ENCODE data around the gene ZNF574.

The ZNF574 gene

DNA sequence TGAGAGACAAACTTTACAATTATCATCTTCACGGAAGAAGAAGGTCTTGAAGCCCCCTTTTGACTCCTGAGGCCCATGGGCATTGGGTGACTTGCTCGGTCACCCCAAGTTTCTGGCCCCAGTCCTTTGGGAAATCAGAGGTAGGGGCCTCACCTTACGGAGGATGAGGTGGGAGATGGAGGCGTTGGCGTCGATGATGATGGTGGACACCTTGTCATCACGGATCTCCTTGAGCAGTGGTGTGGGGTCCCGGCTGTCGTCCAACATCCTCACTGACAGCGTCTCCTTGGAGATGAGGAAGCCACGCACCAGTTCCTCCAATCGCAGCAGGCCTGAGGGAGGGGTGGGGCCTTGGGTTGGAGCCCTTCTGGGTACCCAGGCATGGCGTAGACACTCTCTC is 16.8 kb upstream of the ZNF574 start:
- DNase-seq, result no peak

DNA sequence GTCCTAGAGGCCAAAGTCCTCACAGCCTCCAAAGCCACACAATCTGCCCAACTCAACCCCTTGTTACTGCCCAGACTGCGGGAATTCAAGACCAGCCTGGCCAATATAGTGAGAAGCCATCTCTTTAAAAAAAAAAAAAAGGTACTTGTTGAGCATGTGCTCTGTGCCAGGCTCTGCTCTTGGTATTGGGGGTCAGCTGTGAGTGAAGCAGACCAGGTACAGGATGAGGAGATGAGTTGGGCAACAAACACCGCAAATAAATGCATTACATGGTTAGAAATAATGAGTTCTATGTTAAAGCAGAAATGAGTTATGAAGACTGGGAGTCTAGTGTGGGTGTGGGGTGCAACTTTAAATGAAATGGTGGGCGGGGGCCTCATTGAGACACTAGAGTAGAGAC is 15.8 kb upstream of the ZNF574 start:
- no peak for DNase-seq

DNA sequence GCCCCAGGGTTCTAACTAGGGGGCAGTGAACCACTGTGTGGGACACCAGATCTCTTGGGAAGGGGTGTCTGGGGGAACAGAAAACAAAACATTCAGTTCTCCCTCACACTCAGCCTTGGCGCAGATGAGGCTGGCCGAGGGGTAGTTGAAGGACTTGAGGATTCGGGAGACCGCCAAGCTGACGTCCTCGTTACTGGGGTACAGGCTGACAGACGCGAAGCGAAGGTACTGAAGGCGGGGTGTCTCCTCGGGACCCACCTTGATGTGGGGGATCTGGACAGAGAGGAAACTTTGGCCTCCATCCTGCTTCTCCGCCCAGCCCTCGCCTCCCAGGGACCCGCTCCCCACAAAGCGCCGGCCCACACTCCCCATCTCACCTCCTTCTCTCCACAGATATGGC is 13.6 kb upstream of the ZNF574 start:
- no peak for DNase-seq

- DNase-seq, result no peak
Measured at GRCh38 chr19:42064432-42064831, 11.5 kb upstream of the ZNF574 start.

- DNase-seq, result no peak
Measured at GRCh38 chr19:42065051-42065450, 10.9 kb upstream of the ZNF574 start.

DNA sequence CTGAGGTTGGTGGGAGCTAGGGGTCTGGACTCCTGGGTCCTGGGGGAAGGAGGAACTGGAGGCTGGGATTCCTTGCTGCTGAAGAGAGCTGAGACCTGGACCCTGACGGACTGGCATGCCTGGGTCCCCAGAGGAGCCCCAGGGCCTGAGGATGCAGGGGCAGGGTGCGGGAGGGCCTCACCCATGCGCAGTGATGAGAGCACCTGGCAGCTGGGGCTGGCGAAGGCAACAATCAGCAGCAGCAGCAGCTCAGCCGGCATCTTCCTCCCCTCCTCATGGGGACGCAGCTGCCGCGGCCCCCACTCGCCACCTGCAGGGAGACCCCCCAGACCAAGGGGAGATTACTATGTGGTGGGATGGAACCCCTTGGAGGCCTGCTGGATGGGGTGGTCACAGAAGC is 10.5 kb upstream of the ZNF574 start:
- DNase-seq, result no peak

DNA sequence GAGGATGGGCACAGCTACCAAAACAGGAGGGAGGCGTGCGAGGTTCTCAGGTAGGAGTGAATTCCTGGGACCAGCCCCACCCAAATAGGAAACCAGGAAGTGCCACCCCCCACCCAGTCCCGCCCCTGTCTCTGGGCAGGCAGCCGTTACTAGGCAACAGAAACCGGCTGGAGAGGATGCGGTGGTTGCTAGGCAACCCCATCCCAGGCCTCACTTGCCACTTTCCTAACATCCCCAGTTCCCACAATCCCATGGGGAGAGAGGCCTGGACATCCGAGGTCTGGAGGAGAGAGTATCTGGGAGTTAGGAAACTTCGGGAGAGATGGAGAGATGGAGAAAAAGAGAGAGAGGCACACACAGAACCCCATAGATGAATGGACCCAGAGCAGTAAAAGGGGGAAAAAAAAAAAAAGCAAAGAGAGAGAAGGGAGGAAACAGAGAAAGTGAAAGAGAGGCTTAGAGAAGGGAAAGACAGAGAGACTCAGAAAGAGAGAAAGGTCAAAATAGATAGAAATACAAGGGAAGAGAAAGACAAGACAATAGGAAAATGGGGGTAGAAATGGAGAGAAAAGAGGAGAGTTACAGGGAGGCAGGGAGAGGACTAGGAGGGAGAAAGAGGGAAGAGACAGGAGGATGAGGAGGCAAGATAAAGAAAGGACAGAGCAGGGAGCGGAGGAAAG is 9.8 kb upstream of the ZNF574 start:
- peak in 1 of 5 donors; percentile 30 for DNase-seq

DNA sequence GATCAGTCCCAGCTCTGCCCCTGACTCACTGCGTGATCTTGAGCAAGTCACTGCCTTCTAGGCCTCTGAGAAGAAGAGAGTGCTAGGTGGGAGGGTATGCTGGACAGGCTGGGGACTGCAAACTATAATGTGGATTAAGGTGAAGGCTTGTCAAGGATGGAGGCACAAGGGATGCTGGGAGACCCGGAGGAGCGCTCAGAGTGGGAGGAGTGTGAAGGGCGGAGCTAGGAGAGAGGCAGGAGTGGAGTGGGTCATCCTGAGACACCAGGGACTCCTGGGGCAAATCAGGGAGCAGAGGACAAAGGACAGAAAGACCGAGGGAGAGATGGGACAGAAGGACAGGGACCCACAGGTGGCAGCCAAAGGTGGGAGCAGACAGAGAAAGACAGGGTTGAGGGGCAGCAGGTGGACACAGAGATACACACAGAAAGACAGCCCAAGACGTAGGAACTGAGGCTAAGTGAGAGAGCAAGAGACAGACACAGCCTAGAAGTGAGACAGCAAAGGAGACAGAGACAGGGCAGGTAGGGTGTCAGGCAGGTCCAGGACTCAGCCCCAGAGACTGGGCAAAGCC is 8.6 kb upstream of the ZNF574 start:
- DNase-seq, result no peak

GRCh38 chr19:42068361-42068755 is 7.6 kb upstream of the ZNF574 start:
- DNase-seq, result no peak

DNA sequence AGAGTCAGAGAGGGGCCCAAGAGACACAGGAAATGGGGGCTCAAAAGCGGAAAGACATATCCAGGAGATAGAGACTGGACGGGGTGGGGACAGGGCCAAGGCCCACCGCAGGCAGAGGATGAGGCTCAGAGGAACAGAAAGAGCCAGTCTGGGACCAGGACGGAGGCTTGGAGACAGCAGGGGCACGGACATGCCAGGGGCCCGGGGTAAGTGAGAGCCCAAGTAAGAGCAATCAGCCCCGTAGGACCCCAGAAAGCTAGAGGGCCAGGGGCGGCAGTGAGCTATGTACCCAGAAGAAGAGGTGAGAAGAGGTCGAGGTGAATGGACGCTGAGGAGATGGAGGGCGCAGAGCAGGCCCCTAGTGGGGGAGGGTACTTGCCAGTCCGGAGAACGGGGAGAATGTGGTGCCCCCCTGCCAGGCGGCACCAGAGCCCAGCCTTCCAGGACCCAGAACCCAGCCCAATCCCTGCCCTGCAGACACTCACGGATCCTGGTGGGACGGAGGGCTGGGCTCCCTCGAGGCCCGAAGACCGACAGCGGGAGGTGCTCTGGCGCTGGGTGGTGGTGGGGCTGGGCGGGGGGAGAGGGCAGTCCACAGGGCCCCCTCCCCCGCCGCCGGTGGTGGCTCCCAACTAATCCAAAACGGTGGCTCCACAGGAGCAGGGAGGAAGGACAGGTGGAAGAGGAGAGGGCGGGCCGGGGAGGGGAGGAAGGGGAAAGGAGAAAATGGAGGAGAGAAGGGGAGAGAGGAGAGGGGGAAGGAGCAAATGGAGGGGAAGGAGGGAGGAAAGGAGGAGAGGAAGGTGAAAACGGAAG is 7.0 kb upstream of the ZNF574 start:
- no peak for DNase-seq

DNA sequence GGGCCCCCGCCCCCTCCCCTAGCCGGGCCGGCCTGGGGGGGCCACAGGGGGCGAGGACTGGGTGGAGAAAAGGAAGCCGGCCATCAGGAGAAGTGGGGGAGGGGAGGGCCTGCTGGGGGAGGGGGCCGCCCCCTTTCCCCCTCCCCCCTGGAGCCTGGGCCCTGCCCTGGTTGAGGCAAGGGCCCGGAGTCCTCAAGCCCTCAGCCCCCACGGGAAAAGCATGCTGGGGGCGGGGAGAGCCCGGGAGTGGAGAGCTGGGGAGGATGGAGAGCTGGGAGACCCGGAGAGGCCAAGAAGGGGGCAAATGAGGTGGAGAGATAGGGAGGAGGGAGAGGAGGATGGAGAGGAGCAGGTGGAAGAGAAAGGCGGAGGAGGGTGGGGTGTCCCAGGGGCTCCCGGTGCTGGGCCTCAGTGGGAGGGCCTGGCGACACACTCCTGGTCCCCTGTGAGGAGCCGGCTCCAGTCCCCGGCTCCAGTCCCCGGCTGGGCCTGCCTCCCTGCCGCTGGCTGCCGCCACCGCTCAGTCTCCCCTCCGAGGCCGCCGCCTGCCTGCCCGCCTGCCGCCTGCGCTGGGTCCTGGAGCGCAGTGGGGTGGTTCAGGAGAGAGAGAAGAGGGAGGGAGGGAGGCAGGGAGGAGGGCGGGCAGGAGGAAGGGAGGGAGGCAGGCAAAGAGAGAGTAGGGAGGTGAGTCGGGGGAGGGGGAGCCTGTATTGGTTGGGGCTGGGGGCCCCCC is 6.2 kb upstream of the ZNF574 start, which contains the start of gene GRIK5:
TSS of gene GRIK5 (minus strand) at position 588 of the 733 bp plus-strand sequence. CDS start 4,436 bp downstream, outside the sequence.
- no peak for DNase-seq

DNA sequence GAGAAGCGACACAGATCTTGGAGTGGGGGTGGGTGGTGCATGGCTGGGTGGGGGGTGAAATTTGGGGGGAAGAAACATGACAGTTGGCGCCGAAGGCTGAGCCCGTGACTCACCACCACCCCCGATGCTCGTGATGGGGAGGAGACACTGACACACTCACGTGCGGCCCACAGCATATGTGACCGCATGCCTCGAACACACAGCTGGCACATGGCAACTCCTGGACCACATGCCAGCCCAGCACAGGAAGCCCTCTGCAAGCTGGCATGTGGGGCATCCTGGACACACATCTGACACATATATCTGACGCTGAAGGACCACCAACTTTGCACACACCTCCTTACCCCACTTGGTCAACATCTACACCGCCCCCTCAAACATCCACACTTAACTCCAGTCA is 4.7 kb upstream of the ZNF574 start:
- no peak for DNase-seq

GRCh38 chr19:42074513-42075363 is 1.2 kb upstream of the ZNF574 start:
- no peak for DNase-seq

GRCh38 chr19:42075364-42075615 is 676 bp upstream of the ZNF574 start:
- no peak for DNase-seq

DNA sequence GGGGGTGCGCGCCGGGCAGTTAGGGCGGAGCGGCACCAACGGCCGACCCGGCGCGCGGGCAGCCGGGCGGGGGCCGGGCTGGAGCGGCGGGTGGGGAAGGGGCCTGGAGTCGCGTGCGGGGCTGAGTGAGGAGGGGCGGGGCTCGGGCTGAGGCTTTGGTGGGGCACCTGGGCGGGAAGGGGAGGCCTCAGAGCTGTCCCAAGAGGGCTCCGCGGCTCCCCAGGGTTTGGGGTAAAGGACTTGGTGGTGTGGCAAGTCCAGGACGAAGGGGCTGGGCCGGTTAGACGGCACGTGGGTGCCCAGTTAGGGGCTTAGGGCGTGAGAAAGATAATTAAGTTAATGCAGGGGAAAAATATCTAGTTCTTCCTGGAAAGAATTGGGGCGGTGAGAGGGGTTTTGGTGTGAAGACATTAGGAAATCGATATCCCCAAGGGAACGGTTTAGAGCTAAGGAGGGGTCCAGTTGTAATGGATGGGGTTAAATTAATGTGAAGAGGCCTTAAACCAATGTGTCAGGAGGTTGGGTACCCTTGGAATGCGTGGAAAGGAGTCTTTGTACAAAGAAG is 496 bp downstream of the ZNF574 start:
- DNase-seq, result peak in 3 of 5 donors; percentile 21 to 36 (median 33)

GRCh38 chr19:42078058-42078457 is 2.1 kb downstream of the ZNF574 start:
- DNase-seq, result no peak

DNA sequence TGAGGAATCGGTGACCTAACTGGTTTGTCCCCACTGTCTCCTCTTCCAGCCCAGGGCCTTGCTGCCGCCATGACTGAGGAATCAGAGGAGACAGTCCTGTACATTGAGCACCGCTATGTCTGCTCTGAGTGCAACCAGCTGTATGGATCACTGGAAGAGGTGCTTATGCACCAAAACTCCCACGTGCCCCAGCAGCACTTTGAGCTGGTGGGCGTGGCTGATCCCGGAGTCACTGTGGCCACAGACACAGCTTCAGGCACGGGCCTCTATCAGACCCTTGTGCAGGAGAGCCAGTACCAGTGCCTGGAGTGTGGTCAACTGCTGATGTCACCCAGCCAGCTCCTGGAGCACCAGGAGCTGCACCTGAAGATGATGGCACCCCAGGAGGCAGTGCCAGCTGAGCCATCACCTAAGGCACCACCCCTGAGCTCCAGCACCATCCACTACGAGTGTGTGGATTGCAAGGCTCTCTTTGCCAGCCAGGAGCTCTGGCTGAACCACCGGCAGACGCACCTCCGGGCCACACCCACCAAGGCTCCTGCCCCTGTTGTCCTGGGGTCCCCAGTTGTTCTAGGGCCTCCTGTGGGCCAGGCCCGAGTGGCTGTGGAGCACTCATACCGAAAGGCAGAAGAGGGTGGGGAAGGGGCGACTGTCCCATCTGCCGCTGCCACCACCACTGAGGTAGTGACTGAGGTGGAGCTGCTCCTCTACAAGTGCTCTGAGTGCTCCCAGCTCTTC is 2.7 kb downstream of the ZNF574 start:
- DNase-seq, result no peak

DNA sequence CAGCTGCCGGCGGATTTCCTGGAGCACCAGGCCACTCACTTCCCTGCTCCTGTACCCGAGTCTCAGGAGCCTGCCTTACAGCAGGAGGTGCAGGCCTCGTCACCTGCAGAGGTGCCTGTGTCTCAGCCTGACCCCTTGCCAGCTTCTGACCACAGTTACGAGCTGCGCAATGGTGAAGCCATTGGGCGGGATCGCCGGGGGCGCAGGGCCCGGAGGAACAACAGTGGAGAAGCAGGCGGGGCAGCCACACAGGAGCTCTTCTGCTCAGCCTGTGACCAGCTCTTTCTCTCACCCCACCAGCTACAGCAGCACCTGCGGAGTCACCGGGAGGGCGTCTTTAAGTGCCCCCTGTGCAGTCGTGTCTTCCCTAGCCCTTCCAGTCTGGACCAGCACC is 3.3 kb downstream of the ZNF574 start:
- DNase-seq, result no peak

DNA sequence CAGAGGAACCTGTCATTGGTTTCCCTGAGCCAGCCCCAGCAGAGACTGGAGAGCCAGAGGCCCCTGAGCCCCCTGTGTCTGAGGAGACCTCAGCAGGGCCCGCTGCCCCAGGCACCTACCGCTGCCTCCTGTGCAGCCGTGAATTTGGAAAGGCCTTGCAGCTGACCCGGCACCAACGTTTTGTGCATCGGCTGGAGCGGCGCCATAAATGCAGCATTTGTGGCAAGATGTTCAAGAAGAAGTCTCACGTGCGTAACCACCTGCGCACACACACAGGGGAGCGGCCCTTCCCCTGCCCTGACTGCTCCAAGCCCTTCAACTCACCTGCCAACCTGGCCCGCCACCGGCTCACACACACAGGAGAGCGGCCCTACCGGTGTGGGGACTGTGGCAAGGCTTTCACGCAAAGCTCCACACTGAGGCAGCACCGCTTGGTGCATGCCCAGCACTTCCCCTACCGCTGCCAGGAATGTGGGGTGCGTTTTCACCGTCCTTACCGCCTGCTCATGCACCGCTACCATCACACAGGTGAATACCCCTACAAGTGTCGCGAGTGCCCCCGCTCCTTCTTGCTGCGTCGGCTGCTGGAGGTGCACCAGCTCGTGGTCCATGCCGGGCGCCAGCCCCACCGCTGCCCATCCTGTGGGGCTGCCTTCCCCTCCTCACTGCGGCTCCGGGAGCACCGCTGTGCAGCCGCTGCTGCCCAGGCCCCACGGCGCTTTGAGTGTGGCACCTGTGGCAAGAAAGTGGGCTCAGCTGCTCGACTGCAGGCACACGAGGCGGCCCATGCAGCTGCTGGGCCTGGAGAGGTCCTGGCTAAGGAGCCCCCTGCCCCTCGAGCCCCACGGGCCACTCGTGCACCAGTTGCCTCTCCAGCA is 4.2 kb downstream of the ZNF574 start:
- no peak for DNase-seq

GRCh38 chr19:42080764-42081375 is 4.9 kb downstream of the ZNF574 start:
- DNase-seq, result no peak
